Measurements from ENCODE around the gene KCNJ9.
"Not testable (repeated sequence)": the region's sequence is repeated elsewhere in the genome, so short reads cannot be mapped to it uniquely, and the experiment has no call there.

The KCNJ9 gene

DNA sequence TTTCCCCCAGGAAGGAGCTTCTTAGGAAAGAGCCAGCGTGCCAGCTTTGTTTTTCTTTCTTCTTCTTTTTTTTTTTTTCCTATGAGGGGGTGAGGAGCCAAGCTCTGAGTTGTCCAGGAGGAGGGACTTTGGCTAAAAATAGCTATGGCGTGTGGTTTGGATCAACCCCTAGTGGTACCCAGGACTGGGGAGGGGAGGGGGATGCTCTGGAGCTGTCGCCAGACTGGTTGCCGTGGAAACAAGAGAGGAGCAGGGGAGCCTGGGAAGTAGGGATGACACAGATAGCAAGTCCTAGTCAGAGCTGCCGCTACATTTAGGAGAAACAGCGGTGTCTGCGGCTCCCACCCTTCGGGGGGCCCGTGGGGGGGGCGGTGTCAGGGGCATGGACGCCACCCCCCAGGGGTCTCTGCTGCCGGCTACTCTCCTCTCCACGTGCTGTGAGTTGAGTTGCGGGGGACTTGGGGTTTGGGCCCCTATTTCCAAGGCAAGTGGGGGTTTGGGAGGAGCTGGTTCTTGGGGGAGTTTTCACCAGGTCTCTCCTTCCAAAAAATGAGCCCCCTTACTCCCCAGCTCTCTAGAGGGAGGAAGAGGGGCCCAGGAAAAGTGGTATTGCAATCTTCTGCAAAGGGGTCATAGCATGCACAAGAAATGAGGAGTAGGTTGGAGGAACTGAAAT is at the start of gene KCNJ9:
Gene KCNJ9 (plus strand): TSS at position 278 of the 676 bp plus-strand sequence. CDS start 2,493 bp downstream, outside the sequence.
- DNase-seq (ENCODE audit: low spot score): no peak

DNA sequence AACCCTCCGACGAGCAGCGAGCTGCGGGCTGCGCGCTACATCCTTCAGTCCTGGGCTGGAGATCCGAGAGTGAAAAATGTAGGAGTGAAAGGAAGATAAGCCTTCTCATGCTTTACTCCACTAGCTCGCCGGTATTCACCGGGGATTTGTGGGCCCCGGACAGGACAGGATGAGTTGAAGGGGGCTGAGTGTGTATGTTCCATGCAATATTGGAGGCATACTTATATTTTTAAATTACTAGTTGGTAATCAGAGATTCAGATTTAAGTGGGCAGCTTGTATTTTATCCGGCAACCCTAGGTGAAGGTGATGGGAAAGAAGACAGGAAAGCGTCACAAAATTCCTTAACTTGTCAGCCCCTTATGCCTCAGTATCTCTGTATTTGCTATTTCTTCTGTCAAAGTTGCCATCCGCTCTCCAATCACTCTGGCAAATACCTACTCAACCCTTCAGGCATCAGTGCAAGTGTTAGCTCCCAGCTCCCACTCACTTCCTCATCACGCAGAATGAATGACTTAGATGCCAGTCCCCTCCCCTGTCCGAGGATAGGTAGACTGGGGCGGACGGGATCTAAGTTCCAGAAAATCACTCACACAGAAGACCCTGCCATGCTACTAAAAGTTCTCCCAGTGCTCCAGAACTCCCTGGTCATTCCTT is 49.0 kb upstream of the KCNJ9 start:
- peak; percentile 36 for DNase-seq (ENCODE audit: low spot score)

DNA sequence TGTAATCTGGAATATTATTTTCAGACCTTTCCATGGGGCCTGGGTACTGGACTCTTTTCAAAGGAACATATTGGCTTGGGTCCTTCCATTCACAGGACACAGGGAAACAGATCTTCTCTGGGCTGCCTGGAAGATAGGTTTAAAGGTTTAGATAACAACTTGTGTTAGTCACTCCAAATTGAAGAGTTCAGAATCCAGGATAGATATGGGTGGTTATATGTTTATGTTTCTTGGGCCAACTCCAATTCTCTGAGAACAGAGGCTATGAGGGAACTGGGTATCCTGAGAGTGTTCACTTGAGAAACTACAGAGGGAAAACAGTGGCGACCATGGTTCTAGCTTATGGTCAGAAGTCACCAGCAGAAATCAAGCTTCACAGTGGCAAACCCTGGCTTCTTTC is 40.9 kb upstream of the KCNJ9 start:
- no peak for DNase-seq (ENCODE audit: low spot score)

DNA sequence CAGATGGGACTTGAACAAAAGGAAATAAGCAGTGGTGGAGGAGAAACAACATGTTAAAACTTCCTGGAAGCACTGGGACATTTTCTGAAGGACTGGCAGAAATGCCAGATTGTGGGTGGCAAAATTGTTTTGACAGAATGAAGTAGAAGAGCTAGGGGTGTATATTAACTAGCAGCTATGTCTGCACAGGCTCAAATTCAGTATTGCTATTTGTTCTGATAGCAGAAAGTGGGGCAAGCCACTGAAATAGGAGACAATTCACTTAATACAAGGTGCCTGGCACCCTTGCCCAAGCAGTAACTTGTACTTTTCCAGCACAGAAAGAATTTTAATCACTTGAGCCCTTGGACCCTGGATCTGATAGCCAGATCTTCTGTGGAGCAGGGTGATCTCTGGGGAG is 37.8 kb upstream of the KCNJ9 start:
- no peak for DNase-seq (ENCODE audit: low spot score)

DNA sequence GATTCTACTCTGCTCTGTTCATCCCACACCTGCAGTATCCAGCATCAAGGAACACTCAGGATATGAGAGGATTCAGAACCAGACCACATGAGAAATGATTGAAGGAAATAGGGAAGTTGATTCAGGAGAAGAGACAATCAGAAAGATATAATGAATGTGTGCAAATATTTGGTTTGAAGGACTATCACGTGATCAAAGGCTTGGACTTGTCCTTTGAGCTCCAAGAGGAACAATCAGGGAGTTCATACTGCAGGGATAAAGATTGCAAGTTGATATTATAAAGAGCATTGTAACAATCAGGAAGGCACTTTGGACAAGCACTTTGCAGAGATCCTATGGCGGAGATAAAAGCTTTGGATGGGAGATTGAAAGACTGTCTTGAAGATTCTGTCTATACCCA is 35.7 kb upstream of the KCNJ9 start:
- no peak for DNase-seq (ENCODE audit: low spot score)

- DNase-seq (ENCODE audit: low spot score): no peak
Measured at GRCh38 chr1:160046494-160047110, 34.7 kb upstream of the KCNJ9 start.

DNA sequence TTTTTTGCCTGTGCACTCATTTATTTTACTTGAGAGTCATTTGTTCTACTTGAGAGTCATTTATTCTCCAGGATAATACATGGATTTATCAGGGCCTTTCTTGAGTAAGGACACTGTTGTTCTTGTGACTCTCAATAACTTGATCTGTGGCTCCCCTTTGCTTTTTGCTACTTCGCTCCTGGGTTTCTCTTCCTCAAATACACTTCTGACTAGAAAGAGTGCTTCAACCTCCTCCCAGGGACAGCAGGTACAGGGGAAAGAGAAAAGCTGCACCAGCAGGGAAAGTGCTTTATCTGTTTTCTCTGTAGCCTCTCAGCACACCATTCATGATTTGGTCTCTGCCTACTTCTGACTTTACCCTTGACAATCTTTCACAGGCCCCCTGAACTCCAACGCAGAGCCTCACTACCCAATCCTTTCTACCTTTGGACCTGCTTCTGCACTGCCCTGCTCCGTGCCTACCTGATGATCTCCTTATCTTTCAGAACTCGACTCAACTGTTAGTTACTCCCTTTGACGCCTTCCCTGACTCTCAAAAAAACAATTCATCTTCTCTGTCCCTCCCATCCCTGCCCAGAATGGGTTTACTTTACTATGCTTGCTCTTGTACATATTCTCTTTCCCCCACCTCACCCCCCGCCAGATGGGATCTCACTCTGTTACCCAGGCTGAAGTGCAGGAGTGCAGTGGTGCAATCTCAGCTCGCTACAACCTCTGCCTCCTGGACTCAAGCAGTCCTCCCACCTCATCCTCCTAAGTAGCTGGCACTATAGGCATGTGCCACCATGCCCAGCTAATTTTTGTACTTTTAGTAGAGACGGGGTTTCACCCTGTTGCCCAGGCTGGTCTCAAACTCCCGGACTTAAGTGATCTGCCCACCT is 34.0 kb upstream of the KCNJ9 start:
- DNase-seq (ENCODE audit: low spot score): no peak

- DNase-seq (ENCODE audit: low spot score): no peak
Measured at GRCh38 chr1:160048335-160048734, 33.0 kb upstream of the KCNJ9 start.

DNA sequence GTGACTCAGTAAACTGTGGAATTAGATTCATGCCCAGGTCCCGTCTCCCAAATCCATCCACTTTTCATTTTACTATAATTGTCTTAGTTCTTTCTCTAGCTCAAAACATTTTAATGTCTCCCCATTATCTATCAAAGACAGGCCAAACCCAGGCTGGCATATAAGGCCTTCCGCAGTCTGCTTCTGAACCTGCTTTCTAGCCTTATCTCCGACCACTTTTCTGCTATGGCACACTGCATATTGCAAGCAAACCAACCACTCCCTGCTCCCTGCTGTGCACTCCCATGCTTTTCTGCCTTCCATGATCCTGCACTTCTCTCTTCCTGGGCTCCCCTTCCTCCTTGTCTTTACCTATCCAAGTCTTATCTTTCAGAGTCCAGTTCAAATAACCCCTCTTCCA is 32.2 kb upstream of the KCNJ9 start:
- DNase-seq (ENCODE audit: low spot score): no peak

- DNase-seq (ENCODE audit: low spot score): not testable (repeated sequence)
Measured at GRCh38 chr1:160050182-160050581, 31.2 kb upstream of the KCNJ9 start.

- DNase-seq (ENCODE audit: low spot score): no peak
Measured at GRCh38 chr1:160050619-160051018, 30.7 kb upstream of the KCNJ9 start.

DNA sequence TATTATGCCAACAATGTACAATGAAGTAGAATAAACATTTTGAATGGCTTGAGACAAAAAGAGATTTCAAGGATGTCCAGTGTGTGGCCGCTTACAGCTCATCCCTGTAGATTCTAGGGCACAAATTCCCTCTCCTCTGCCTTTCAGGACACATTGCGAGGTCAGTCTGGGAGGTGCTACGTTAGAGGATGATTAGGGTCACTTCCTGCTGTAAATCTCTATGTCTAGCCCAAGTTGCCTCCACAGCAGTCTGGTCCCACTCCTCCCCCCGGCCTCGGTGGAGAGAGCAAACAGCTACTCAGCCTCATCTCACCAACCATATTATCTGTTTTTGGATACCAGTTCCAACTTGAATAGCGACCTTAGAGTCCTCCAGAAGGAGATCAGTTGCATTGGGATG is 28.4 kb upstream of the KCNJ9 start:
- no peak for DNase-seq (ENCODE audit: low spot score)

GRCh38 chr1:160053548-160054365 is 27.6 kb upstream of the KCNJ9 start:
- DNase-seq (ENCODE audit: low spot score): no peak

- no peak for DNase-seq (ENCODE audit: low spot score)
Measured at GRCh38 chr1:160056648-160057169, 24.6 kb upstream of the KCNJ9 start.

GRCh38 chr1:160058087-160058486 is 23.3 kb upstream of the KCNJ9 start:
- no peak for DNase-seq (ENCODE audit: low spot score)

DNA sequence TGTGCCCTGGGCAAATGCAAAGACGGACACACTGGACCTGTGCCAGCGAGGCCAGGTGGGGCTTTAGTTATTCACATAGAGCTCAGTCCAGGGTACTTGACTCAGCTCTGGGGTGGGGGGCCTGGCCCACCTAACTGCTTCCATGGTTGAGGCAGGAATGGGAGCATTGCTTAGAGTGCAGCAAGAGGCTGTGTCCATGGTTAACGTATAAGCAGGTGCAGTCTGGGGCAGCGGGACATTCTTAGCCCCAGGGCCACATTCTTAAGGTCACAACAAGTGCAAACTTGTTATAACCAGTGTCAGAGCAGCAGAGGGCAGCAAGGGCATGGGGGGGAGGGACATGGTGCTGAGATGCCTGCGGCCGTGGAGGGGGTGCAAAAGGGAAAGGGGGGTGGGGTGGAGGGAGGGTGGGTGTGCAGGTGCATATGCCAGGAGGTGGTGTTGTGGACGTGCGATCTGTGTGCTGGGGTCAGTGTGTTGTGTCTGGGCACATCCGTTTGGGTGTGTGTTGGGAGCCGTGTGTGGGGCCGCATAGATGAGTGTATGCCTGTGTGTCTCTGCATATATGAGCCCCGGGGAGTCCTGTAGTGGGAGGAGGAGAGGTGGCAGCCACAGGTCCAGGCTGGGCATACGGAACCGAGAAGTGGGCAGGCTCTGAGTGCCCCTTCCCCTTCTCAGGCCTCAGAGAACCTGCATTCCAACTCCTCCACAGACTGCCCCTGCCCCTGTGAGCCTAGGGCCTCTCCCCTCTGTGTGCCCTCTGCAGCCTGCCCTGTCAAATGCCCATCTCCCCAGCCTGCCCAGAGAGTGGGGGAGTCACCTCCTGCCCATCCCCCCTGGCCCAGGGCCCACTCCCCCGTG is 19.7 kb upstream of the KCNJ9 start:
- DNase-seq (ENCODE audit: low spot score): no peak

- DNase-seq (ENCODE audit: low spot score): no peak
Measured at GRCh38 chr1:160062230-160062532, 19.2 kb upstream of the KCNJ9 start.

- no peak for DNase-seq (ENCODE audit: low spot score)
Measured at GRCh38 chr1:160063176-160063575, 18.2 kb upstream of the KCNJ9 start.

DNA sequence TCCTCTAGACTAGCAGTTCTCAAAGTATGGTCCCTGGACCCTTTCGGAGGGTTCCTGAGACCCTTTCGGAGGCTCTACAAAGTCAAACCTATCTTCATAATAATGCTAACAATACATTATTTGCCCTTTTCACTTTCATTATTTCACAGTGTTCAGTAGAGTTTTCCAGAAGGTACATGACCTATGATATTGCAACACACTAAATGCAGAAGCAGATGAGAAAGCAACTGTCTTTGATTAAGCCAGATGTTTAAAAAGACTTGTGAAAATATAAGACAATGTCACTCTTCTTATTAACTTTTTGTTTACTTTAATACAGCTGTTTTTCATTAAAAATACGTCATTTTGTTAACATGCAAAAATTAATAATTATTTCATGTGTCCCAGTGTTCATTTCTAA is 17.2 kb upstream of the KCNJ9 start:
- DNase-seq (ENCODE audit: low spot score): no peak

DNA sequence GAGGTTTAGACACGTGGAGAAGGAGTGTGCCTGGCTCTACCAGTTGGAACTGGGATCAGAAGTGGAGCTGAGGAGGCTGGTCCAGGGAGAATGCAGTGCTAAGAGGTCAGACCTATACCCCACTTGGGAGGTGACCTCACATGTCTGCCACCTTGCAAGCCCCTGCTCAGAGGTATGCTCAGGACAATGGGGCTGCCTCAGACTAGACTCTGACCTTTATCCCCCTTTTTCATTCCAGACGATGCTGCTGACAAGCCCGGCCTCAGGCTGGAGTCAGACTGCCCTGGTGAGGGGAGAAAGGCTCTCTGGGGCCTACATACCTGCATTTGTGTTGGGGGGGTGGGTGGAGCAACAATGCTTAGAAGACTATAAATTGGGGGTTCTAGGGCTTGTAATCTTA is 16.6 kb upstream of the KCNJ9 start:
- no peak for DNase-seq (ENCODE audit: low spot score)

All from LoVo (cell line).